GM12878 (cell line): ENCODE measurements around the gene CFP. TPM values are rescaled to one million over a fixed set of nuclear protein-coding genes. Genes with fewer than 3 reads are reported as not detected.

ENCODE experiments used
- ATAC-seq: fragments of 200-7000 bp; cut with Tn5 transposase; 3 replicates; pipeline ENCODE4 v1.9.1; 2020; ENCODE audit warnings: mild to moderate bottlenecking, moderate library complexity
- BruUV-seq: library from RNA; stranded (reverse); fragments of 400-500 nt; replicated peaks from 2 replicates; lab custom pipeline; 2021; lab: Mats Ljungman, UMichigan
- CTCF ChIA-PET: fragments of 300-600 bp; sonication (Branson Sonifier 250); formaldehyde crosslinking; extraction: SDS; loops from one replicate; lab custom pipeline; 2021; ENCODE audit warnings: inconsistent platforms; lab: Yijun Ruan, JAX
- POLR2A ChIA-PET: fragments of 350-600 bp; formaldehyde crosslinking; extraction: SDS; loops from one replicate; lab custom pipeline; 2021; ENCODE audit warnings: inconsistent platforms; lab: Charles Lee
- RAD21 ChIA-PET: fragments of 300-600 bp; sonication (Branson Sonifier 250); formaldehyde crosslinking; loops from one replicate; lab custom pipeline; 2023; ENCODE audit warnings: antibody characterized with exemption; ENCODE audit not compliant: unreplicated experiment; lab: Charles Lee
- SMC1A ChIA-PET: fragments of 300-600 bp; sonication (Branson Sonifier 250); formaldehyde crosslinking; loops from one replicate; lab custom pipeline; 2023; ENCODE audit not compliant: unreplicated experiment, uncharacterized antibody; lab: Charles Lee
- DNase-seq: peaks from one replicate; pipeline ENCODE4 v3.0.0-alpha.2; 2011; ENCODE audit warnings: low read depth, low spot score
- FAIRE-seq: peaks from 3 replicates; lab custom pipeline; 2011; peaks lifted over from hg19 to GRCh38; lab: Jason Lieb, UNC
- H2AFZ ChIP-seq: 2 replicates; pipeline ENCODE4 v1.6.0; 2011; ENCODE audit warnings: low read depth, low read length, control low read depth; ENCODE audit not compliant: control insufficient read depth
- H3K27ac ChIP-seq: 2 replicates; pipeline ENCODE4 v1.5.1; 2011; ENCODE audit warnings: control low read depth; ENCODE audit not compliant: control insufficient read depth, insufficient read depth
- H3K27me3 ChIP-seq, 2 experiments: replicated peaks in 1 of 2; 2 replicates each; pipeline versions ENCODE4 v1.6.0 to v1.6.1; 2011; ENCODE audit warnings: low read length in 1 of 2; ENCODE audit not compliant: control insufficient read depth in 2 of 2, insufficient read depth in 2 of 2
- H3K36me3 ChIP-seq, 2 experiments: 2 replicates each; pipeline ENCODE4 v1.5.1; 2011; ENCODE audit warnings: low read length in 1 of 2; ENCODE audit not compliant: control insufficient read depth in 2 of 2, insufficient read depth in 2 of 2
- H3K4me1 ChIP-seq: 2 replicates; pipeline ENCODE4 v1.6.1; 2011; ENCODE audit warnings: mild to moderate bottlenecking, low read length, moderate library complexity, mixed read lengths; ENCODE audit not compliant: control insufficient read depth, insufficient read depth
- H3K4me2 ChIP-seq: 2 replicates; pipeline ENCODE4 v1.6.0; 2011; ENCODE audit warnings: control low read depth; ENCODE audit not compliant: control insufficient read depth, insufficient read depth
- H3K4me3 ChIP-seq: fragments of 200-600 bp; sonication (generic); 2 replicates; pipeline ENCODE4 v1.5.1; 2016
- H3K79me2 ChIP-seq: 2 replicates; pipeline ENCODE4 v1.6.0; 2011; ENCODE audit warnings: low read length; ENCODE audit not compliant: control insufficient read depth, insufficient read depth
- H3K9ac ChIP-seq: 2 replicates; pipeline ENCODE4 v1.8.0; 2011; ENCODE audit warnings: low read length, control low read depth, mixed read lengths; ENCODE audit not compliant: control insufficient read depth, insufficient read depth
- H3K9me3 ChIP-seq: replicated peaks from 3 replicates; pipeline ENCODE4 v1.5.1; 2011; ENCODE audit warnings: mild to moderate bottlenecking, low read length; ENCODE audit not compliant: control insufficient read depth, insufficient read depth
- H4K20me1 ChIP-seq: 2 replicates; pipeline ENCODE4 v1.6.0; 2011; ENCODE audit not compliant: control insufficient read depth, insufficient read depth
- CUX1 ChIP-seq: IDR thresholded peaks from 2 replicates; pipeline ENCODE4 v1.6.1; 2012; ENCODE audit warnings: improper control_type of control experiment, low read depth, low read length; ENCODE audit not compliant: insufficient replicate concordance
- FOS ChIP-seq: IDR thresholded peaks from 3 replicates; pipeline ENCODE4 v1.6.1; 2011; ENCODE audit warnings: borderline replicate concordance; ENCODE audit not compliant: insufficient read length; ENCODE audit errors: extremely low read depth
- GATAD2B ChIP-seq: fragments of 450-650 bp; conservative IDR thresholded peaks from 2 replicates; pipeline ENCODE4 v1.6.1; 2017; ENCODE audit warnings: low read depth, mild to moderate bottlenecking, moderate library complexity
- HCFC1 ChIP-seq: fragments of 150-350 bp; IDR thresholded peaks from 2 replicates; pipeline ENCODE4 v1.6.1; 2014; ENCODE audit warnings: low read length
- MLLT1 ChIP-seq: fragments of 450-650 bp; IDR thresholded peaks from 2 replicates; pipeline ENCODE4 v1.6.1; 2016; ENCODE audit warnings: mild to moderate bottlenecking
- MTA2 ChIP-seq: fragments of 450-650 bp; IDR thresholded peaks from 2 replicates; pipeline ENCODE4 v1.6.1; 2016; ENCODE audit warnings: low read depth, mild to moderate bottlenecking, moderate library complexity
- PML ChIP-seq: IDR thresholded peaks from 2 replicates; pipeline ENCODE4 v1.6.1; 2012; ENCODE audit warnings: low read length, inconsistent platforms
- SKIL ChIP-seq: fragments of 450-650 bp; IDR thresholded peaks from 2 replicates; pipeline ENCODE4 v1.6.1; 2017; ENCODE audit warnings: mild to moderate bottlenecking, low read depth, inconsistent platforms; ENCODE audit not compliant: poor library complexity, severe bottlenecking
- SREBF1 ChIP-seq: IDR thresholded peaks from 2 replicates; pipeline ENCODE4 v1.6.1; 2012; ENCODE audit warnings: mild to moderate bottlenecking, low read length
- SUZ12 ChIP-seq: fragments of 200-600 bp; sonication (generic); IDR thresholded peaks from one replicate; pipeline ENCODE4 v1.6.1; 2018; ENCODE audit warnings: antibody characterized with exemption, mild to moderate bottlenecking; ENCODE audit not compliant: unreplicated experiment
- ZNF274 ChIP-seq: IDR thresholded peaks from one replicate; pipeline ENCODE4 v1.8.0; 2011; ENCODE audit not compliant: insufficient read length, insufficient read depth
- WGBS: methylation state at CpG from one replicate; pipeline ENCODE4 v1.1.6; 2016; ENCODE audit warnings: low lambda C conversion rate; ENCODE audit not compliant: insufficient replicate concordance, insufficient coverage; ENCODE audit errors: missing lambda C conversion rate; 5-methylcytosine and 5-hydroxymethylcytosine counted together
- in situ Hi-C: fragments of 300-500 bp; cut with MboI; formaldehyde crosslinking; loops from 9 replicates; pipeline ENCODE4 v1.14.3; 2018; ENCODE audit warnings: mixed read lengths
- intact Hi-C: fragments of 100-400 bp; cut with micrococcal nuclease; formaldehyde crosslinking; loops from one replicate; pipeline ENCODE4 v1.14.2; 2022; ENCODE audit not compliant: unreplicated experiment
- polyA plus RNA-seq, 11 experiments: library from polyadenylated mRNA; depleted of rRNA in 4 of 11; unstranded in 6 of 11; stranded (reverse) in 5 of 11; fragments of >200 nt; fragmentation: Nextera tagmentation in 4 of 11; fragmentation: Illumina TruSeq in 1 of 11; extraction: Ambion mirVana in 4 of 11; extraction: Trizol in 1 of 11; gene quantifications; 1 replicate in 1 of 11; 2 replicates in 10 of 11; pipeline versions ENCODE4 v1.2.1 to v1.2.3, GENCODE V29; 2011 to 2016; ENCODE audit warnings: inconsistent platforms in 2 of 11, missing spikeins in 2 of 11, low read depth in 1 of 11
- total RNA-seq, 4 experiments: library from RNA; depleted of rRNA in 3 of 4; stranded (reverse); fragments of >200 nt in 3 of 4; fragmentation: Illumina TruSeq in 1 of 4; extraction: Trizol in 1 of 4; gene quantifications; 2 replicates each; pipeline versions ENCODE4 v1.2.1 to v1.2.3, GENCODE V29; 2013 to 2021

Gene CFP
- total and polyA plus RNA-seq, 10 of the 15 experiments (the other 5 are each of a cell fraction or from before 2014, with no cell fraction given) = 0.72 to 10.1 (median 2.8) TPM

- TF ChIP-seq MLLT1 = no peak
- TF ChIP-seq SREBF1 = no peak
These were observed 53.5 kb downstream of the CFP start (continued) for GRCh38 chrX:47576021-47576898.

- Histone ChIP-seq H3K9ac (no peak overlapping the region), H2AFZ (no peak overlapping the region), H3K4me1 (peaks cover 8% of the 10 kb centered on the region), H3K27ac (no peak overlapping the region), H3K4me2 (peak overlapping the region; percentile 7; the same call in 1 of the 2 replicates), H3K79me2 (no peaks in the 10 kb centered on the region), H3K9me3 (no peaks in the 10 kb centered on the region; the same call in 2 of the 3 replicates), H3K27me3 (no peaks in the 10 kb centered on the region), H3K36me3 (peaks cover 0 to 2% of the 10 kb centered on the region in 2 experiments; a peak in 2 of 4 replicates), H3K4me3 (no peak overlapping the region), H4K20me1 (no peaks in the 10 kb centered on the region)
- ChIA-PET SMC1A (no interaction called here), RAD21 (no interaction called here), CTCF (no interaction called here), POLR2A (no interaction called here)
- WGBS = 60% methylated on average over 26 of the region's 27 CpGs
- FAIRE-seq (no peak), ATAC-seq (no peak), DNase-seq (no peak)
- in situ Hi-C loops (no loop called here), intact Hi-C loops (no loop called here)
- no TSS peak for BruUV-seq
- TF ChIP-seq CUX1 (no peak), SKIL (no peak), HCFC1 (no peak), FOS (no peak), ZNF274 (no peak), PML (no peak), SUZ12 (no peak), MTA2 (no peak), GATAD2B (no peak)
These were observed 55.0 kb downstream of the CFP start for GRCh38 chrX:47574547-47575301.
